Choroid plexus epithelial cell (primary cell): ENCODE results near the gene PTEN.

ENCODE experiments used
- DNase-seq: peaks from one replicate; pipeline ENCODE4 v3.0.0-alpha.2; 2010; ENCODE audit warnings: low read depth
- H3K4me3 ChIP-seq: 2 replicates; pipeline ENCODE4 v1.5.1; 2011; ENCODE audit warnings: low read depth, mild to moderate bottlenecking, control low read depth, low read length, moderate library complexity
- CTCF ChIP-seq: conservative IDR thresholded peaks from 2 replicates; pipeline ENCODE4 v1.5.1; 2011; ENCODE audit warnings: low read depth, mild to moderate bottlenecking, control low read depth, inconsistent platforms, low read length, moderate library complexity

The PTEN gene

GRCh38 chr10:87940210-87940609, 76.8 kb downstream of the PTEN start:
- no peak overlapping the region for H3K4me3 ChIP-seq
- TF ChIP-seq CTCF = no peak
- DNase-seq = no peak

- DNase-seq = no peak
- TF ChIP-seq CTCF = no peak
These were observed 79.6 kb downstream of the PTEN start for GRCh38 chr10:87942884-87943527.

GRCh38 chr10:87945984-87946383, 82.6 kb downstream of the PTEN start:
- H3K4me3 ChIP-seq = no peak overlapping the region
- DNase-seq = no peak
- no peak for TF ChIP-seq CTCF

More at GRCh38 chr10:87942884-87943527, 79.6 kb downstream of the PTEN start:
- no peak overlapping the region for H3K4me3 ChIP-seq

GRCh38 chr10:87952612-87953011, 89.2 kb downstream of the PTEN start:
- TF ChIP-seq CTCF = no peak
- DNase-seq = no peak
- H3K4me3 ChIP-seq = no peak overlapping the region

- no peak for DNase-seq
- no peak for TF ChIP-seq CTCF
- H3K4me3 ChIP-seq = no peak overlapping the region
These were observed 92.6 kb downstream of the PTEN start for GRCh38 chr10:87956055-87956454.

GRCh38 chr10:87957702-87958101, 94.3 kb downstream of the PTEN start:
- no peak overlapping the region for H3K4me3 ChIP-seq
- no peak for DNase-seq
- no peak for TF ChIP-seq CTCF

GRCh38 chr10:87960230-87960629, 96.8 kb downstream of the PTEN start:
- DNase-seq = peak; percentile 55
- TF ChIP-seq CTCF = no peak
- H3K4me3 ChIP-seq = no peak overlapping the region
